Stimulated activated CD4-positive, alpha-beta T cell treated with anti-CD3 and anti-CD28 coated beads, Interleukin-4, amount 100 ng/mL, for 48 hours (primary cell): ENCODE data around the gene COPB2.

Source experiments
- DNase-seq, 2 donors: peaks; one replicate each; pipeline ENCODE4 v3.0.0-alpha.2; 2020; ENCODE audit warnings: low read depth in 2 of 2

The COPB2 gene

DNA sequence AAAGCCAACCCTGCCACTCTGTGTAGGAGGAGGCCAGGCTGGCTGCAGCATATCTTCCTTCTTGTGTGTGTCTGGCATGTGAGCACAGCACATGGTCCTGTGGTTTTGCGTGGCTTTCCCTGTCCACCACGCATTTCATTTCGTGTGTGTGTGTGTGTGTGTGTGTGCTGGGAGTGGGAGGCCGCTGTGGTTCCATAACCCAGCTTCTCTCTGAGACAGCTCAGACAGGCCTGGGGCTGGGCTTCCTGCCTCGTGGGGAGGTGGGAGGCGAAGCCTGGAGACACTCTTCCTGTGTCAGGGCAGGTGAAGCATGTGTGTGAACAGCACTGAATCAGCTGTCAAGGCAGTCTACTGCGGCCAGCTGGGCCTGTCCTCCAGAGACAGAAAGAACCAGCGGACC, 61.6 kb downstream of the COPB2 start:
- DNase-seq = no peak

DNA sequence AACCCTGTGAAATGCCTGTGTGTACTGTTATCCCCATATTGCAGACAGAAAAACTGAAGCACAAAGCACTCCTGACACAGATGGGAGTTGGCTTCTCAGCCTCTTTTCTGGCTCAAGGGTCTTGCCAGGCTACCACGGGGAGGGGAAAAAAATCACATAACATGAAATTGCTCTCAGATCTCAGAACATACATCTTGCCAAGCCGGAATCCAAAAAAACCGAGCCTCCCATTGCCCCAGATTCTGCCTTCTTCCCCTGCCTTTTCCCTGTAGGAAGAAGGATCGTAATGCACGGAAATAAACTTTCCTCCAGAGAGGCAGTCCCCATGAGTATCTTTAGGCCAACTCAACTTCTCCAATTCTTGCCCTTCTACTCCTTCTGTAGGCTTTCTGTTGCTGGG, 62.2 kb downstream of the COPB2 start:
- DNase-seq = no peak

DNA sequence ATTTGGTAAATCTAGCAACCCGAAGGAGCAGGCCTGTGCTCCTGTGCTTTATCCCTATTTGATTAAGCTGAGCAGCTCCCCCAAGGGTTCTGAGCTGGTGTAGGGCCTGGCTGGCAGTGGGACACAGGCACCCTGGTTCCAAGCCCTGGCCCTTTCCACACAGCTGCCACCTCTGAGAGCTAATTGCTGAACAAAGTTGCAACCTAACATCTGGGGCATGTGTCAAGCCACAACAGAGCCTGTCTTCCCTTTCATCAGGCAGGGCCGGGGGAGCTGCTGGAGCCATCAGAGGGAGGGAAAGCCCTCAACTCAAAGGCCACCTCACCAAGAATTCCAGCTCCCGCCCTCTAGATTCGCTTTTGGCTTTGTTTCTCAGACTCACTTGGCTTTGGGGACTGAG, 62.7 kb downstream of the COPB2 start:
- DNase-seq = no peak

DNA sequence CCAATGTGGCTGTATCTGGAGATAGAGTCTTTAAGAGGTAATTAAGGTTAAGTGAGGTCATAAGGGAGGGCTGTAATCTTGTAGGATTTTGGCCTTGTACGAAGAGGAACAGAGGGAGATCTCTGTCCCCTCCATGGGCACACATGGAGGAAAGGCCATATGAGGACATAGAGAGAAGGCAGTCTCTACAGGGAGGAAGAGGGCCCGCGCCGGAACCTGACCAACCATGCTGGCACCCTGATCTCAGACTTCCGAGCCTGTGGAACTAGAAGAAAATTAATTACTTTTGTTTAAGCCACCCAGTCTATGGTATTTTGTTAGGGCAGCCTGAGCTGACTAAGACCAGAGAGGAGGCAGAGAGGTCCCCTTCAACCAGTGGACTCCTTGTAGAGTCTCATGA, 63.3 kb downstream of the COPB2 start:
- DNase-seq = no peak

DNA sequence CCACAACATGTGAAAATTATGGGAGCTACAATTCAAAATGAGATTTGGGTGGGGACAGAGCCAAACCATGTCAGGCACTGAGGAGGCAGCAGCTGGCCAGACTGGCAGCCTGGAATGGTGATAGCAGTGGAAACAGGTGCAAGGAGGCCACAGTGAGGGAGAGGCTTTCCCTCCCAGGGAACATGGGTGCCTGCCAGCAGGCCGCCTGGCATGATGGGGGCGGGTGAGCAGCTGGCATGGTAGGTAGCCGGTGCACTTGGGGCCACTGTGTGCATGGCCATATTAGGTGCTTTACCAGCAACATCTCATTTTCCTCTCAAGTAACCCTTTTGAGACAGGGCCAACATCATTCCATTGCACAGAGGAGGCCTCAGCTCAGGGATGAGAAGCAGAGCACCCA, 63.9 kb downstream of the COPB2 start:
- DNase-seq = no peak

DNA sequence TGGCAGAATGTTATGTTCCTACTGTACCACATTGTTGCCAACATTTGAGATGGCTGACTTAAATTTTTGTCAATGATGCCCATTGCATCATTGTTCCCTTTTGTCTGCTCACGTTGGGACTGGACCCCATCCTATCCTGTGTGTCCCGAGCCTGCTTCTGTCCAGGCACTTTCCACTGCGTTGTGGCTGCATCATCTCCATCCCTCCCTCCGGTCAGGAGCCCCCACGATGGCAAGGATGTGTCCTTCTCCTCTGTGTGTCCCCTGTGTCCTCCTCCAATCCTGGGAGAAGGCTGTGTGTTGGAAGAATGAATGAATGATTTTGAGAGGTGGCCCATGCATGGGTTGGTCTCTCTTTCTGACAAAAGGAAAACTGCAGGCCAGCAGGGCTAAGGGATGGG, 65.0 kb downstream of the COPB2 start:
- no peak for DNase-seq

DNA sequence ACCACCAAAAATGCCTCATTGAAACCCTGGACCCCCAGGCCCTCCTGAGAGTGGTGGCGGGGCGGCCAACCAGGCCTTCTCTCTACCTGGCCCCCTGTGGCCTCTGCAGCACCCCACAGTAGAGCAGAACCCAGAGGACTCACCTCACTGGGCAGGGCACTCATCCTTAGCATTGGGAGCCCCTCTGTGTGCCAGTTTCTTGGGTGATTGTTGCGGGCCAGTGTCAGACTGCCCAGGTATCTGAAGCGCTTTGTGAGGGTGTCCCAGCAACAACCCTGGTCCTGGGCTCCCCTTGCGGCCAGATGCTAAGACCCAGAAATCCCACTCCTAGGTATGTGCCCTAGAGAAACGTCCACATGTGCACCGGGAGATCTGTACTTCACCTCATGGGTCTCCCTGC, 66.3 kb downstream of the COPB2 start:
- DNase-seq = no peak

DNA sequence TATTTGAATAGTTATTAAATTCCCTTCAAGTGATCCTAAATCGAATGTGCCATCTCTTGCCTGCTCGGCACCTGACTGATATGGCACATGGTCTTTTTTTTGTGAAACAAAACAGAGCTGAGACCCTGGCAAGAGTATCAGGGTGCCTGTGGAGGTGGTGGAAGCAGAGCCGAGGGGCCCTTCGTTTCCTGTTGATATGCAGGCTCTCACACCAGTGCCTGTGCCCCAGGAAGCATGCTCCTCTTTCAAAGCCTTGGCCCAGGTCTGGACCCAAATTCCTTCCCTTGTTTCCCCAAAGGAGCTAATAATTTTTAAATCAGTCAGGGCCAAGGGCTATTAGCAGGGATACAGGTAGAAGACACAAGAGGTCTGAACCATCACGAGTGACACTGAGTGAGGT, 67.1 kb downstream of the COPB2 start:
- no peak for DNase-seq

DNA sequence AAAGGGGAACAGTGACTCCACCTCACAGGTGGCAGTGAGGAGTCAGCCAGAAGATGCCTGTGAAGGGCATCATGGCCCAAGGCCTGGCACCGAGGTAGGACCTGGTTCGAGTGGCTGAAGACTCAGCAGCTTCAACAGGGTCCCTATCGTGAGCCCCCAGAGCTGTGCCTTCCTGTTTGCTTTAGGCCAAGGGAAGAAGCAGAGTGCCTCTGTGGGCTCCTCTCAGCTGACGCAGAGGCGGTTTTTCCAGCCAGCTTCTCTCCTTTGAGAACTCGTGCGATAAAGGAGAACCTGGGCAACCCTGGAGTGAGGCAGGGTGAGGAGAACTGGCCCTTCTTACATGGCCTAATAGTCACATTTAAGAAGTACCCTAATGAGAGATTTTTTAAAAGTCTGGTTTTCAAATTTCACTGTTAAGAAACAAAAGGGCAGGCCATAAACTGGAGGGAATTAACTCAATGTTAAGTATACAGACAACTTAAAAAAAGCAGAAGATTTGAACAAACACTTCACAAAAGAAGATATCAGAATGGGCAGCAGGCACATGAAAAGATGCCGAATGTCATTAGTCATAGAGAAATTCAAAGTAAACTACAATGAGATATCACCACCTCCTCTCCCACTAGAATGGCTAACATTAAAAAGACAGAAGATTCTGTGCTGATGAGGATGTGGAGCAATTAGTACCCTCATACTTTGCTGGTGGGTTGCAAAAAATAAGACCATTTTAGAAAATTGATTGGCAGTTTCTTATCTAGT, 68.7 kb downstream of the COPB2 start:
- DNase-seq = no peak

DNA sequence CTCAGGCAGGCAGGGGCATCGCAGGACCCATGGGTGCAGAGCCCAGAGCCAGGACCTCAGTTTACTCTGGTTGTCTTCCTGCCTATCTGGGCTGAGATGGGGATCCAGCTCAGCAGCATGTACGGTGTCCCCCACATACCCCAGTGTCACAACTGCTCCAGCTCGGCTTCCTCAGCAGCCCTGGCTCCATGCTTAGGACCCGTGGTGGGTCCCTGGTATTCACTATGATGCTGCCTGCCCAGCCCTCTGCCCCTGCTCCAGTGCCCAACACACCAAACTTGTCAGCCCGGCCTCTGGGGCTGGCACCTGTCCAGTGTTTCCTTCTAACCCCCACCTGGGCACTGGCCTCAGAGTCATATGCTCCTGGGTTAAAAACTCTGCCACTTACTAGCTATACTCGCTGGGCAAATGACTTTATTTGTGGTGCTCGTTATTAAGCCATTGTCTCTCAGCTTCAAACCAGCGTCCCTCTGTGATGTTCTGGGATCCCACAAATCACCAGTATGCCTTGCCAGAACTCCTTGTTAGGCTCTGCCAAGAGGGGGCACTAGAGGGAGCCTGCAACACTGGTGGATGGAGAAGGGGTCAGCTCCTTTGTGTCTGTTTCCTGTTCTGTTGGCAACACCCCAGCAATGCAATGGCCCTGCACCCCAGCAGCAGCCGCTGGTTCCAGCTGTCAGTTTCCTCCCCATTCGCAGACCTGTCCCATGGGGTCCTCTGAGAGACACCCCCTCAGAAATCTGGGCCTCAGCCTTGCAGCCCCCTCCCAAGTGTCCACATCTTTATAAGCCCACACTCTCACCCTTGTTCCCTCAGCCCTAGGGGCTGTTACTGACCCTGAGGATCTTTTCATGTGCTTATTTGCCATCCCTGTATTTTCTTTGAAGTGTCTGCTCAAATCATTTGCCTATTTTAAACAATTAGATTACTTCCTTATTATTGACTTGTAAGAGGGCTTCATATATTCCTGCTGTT, 69.7 kb downstream of the COPB2 start:
- DNase-seq = no peak

DNA sequence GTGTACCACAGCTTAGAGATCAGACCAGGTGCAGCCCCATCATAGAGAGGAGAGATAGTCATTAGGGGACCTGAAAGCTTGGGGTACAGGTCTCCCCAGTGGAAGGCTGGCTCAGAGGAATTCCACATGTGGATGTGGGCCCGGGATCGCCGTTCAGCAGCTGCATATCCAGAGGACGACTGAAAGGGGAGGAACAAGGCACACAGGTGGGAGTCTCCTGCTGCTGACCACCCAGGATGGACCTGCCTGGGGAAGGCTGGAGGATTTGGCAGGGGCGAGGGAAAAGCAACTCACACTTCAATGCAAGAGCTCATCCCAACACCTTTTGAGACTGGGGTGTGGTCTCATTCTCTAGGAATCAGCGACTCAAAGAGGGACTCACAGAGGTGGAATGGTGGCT, 70.6 kb downstream of the COPB2 start:
- DNase-seq = no peak

DNA sequence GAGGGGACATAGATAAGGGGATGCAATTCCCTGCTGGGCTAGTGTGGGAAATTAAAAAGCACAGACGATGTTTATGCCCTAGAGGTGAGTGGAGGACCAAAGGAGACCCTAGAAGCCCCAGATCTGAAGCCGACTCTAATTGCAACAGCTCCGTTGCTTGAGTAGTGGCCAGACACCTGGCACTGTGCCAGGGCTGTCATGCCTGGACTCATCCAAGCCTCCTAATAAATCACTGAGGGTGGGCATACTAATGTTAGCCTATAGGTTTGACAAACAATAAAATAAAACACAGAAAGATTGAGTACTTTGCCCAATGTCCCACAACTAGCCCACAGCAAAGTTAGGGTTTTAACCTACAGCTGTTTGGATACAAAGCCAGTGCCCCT, 71.0 kb downstream of the COPB2 start:
- DNase-seq = no peak

DNA sequence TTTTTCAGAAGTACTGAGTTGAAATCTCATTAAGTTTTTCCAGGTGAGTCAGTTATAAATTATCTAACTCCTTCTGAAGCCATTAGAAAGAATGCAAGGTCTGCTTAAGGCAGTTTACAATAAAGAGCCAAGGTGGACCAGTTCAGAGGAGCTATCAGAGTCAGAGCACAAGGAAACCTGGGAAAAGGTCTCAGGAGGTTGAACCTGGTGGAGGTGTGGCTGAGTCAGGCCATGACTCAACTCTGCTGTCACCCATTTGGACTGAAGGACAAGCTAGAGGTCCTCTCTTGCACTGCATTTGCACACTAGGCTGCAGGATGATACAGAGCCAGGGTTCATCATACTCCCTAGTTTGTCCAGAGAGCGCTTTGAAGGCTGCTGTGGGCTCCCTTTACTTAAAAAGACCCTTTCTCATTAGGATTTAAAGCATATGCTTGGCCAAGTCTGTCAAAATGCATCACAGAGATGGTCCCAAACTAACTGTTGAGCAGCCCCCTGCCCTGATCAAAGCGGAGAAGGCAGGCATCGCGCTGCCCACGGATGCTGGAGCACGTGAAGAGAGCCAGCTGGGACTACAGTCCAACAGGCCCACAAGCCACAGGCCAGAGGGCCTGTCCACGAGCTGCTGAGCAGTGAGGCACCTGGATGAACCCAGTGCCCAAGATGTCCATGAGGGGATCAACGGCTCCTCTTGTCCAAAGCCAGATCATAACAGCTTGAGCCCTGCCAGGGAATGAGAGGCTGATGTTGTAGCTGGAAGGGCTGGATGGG, 71.6 kb downstream of the COPB2 start:
- DNase-seq = no peak

DNA sequence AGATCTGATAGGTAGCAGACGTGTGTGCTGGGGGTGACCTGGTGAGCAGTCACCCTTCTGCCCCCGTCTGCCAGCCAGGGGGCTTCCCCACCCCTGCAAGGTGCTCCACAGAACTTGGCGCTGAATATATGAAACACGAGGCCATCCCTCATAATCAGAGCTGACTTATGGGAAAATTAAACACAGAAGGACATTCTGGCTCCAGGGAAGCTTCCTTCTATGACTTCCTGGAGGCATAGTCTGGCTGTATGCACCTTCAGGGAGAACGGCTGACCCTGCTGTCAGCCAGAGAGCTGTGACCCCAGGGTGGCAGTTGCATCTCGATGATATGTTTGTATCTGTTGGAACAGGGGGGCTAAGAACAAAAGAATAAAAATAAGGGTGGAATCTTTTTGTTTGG, 72.2 kb downstream of the COPB2 start:
- DNase-seq = no peak

DNA sequence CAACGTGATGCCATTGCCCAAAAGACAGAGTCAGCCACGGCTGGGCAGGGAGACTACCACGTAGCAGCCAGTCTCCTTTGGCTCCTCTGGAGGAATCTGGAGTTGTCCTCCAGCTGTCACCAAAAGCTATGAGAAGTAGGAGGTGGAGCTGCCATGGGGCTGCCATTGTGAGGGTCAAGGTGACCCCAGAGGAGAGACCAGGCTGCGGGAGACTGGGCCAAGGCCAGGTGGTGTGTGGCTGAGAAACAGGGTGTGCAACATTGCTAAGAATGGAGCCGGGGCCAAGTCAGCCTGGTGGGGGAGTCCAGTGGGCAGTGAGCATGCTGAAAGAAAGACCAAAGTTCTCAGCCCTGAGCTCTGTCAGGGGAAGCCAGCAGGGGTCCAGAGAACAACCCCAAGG, 75.5 kb downstream of the COPB2 start:
- DNase-seq = no peak

DNA sequence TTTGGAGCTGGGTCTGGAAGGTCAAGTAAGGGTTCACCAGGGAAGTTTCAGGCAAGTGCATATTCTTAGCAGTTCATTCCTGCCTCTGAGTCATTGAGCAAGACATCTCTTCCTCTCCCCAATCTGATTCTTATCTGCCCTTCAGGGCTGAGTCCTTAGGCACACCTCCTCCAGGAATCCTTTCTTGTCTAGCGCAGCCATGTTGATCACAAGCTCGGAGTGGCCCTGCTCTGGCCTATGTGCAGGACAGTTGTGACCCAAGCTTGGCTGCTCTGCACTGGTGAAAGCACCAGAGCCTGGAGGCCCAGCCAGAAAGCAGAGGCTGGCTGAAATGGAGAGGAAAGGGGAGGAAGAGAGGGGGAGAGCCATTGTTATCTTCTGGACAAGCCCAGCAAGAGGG, 76.5 kb downstream of the COPB2 start:
- no peak for DNase-seq

DNA sequence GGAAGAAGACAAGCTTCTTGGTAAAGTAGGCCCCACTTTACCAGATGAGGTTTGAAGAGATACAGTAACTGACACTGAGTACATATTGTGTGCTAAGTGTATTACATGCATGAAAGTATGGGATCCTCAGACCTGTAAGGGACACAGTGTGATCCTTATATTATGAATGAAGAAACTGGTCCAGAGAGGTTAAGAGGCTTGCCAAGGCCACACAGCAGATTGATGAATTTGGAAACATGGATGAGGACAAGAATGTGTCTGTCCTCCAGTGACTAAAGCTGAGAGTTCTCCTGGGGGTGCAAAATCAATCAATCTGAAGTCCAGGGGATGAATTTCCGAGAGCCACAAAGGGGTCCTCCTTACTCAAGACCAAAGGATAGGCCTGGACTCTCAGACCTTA, 77.0 kb downstream of the COPB2 start:
- no peak for DNase-seq

DNA sequence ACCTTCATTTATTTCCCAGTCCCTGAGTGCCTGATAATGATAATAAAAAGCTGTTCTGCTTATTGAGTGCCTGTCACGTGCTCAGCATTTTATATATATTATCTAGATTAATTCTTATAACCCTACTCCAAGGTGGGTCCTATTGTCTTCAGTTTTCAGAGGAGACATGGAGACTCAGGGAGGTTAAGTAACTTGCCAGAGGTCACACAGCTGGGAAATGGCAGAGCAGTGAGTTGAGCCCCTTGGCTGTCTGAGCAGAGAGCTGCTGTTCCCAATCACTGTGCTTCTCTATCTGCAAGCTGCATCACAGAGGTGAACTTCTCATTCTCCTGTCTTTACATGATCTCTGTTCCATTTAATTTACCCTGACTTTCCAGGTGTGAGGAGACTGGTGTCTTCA, 77.9 kb downstream of the COPB2 start:
- DNase-seq = no peak

DNA sequence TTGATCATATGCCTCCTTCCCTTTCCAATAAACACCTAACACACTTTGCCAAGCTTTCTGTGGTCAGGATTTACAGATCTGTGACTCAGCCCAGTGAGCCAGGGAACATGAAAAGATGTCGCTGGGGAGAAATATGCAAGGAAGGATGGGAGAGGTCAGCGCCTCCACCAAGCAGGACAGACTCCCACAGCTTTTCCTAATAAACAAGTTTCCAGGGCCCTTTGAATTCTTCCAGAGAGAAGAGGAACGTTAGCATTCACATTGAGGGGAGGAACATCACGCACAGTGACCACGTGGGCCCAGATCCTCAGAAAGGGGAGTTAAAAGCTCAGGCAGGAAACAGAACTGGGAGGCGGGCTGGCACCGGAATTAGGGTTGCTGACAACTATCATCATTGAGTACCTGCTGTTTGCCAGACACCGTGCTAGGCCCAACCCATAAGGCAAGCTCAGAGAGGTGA, 78.9 kb downstream of the COPB2 start:
- no peak for DNase-seq

DNA sequence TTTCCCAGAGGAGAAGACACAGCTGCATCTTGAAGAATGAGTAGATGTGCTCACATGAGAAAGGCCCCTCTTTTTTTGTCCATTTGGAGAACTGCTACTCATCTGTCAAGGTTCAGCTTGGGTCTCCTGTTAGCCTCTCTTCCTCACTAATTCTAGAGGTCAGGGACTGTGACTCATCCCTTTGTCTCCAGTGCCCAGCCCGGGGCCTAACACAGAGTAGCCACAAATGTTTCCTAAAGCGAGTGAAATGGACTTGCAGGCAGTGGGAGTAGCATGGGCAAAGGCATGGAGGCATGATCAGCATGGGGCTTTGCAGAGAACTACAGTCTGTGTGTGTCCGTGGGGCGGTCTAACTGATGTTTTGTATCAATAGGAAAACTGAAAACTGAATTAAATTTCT, 79.6 kb downstream of the COPB2 start:
- no peak for DNase-seq

DNA sequence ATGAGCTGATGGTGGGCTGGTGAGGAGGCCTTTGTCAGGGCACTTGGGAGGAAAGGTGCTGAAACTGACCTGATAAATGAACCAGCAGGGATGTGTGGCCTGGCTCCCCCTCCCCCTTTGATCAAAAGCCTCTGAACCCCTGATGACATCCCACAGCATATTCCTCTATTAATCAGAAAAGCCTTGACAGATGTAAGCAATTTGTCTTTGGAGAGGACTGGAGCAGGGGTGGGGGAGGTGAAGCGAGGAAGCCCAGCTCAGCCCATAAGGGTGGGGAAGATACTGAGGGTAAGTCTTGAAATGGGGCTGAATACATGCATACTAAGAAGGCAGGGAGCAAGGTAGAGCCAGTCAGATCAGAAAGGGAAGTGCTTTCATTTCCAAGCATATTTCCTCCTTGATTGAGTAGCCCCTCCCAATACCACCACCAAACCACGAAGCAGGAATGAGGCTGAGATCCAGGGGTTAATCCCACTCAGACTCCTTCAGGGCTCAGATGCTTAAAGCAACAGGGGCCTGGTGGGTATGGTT, 80.3 kb downstream of the COPB2 start:
- DNase-seq = no peak

DNA sequence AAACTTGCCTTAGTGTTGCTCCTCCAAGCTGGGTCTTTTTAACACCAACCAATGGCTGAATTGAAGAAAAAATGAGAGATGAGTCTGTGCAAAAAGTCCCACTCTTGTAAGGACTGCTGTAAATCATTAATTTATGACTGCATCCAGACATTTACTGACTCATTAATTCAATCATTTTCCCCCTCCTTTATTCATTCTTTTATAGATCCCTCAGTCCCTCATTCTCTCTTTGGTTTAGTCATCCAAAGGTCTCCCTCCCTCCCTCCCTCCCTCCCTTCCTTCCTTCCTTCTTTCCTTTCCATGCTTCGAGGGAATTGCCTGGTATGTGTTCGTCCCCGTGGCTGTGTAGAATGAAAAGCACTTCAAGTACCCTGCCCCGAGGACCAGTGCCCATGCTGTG, 80.9 kb downstream of the COPB2 start:
- DNase-seq = no peak
